Measurements from ENCODE around the gene HADHB. TPM values are rescaled to one million over a fixed set of nuclear protein-coding genes. Genes with fewer than 3 reads are reported as not detected.

The HADHB gene
- total and polyA plus RNA-seq, 10 of the 15 experiments (the other 5 are each of a cell fraction or from before 2014, with no cell fraction given), result 53.7 to 145 (median 85.5) TPM

- TF ChIP-seq POLR2A (IDR thresholded peaks at IDR 0.05; ENCODE audit: low read depth, low read length) (peak; percentile 89), EP300 (IDR thresholded peaks at IDR 0.05; ENCODE audit: borderline replicate concordance in 1 of 2, control insufficient read depth in 1 of 2, low read depth in 2 of 2, low read length in 2 of 2) (no peak), FOXM1 (IDR thresholded peaks at IDR 0.05; ENCODE audit: low read depth, low read length) (no peak), ZBTB33 (IDR thresholded peaks at IDR 0.05) (peak; percentile 96), NR2F1 (conservative IDR thresholded peaks at IDR 0.05) (peak; percentile 76), PML (IDR thresholded peaks at IDR 0.05; ENCODE audit: low read length) (no peak; the same call in 1 of the 2 replicates), EED (IDR thresholded peaks at IDR 0.05; ENCODE audit: low read depth) (peak; percentile 17), ZNF384 (IDR thresholded peaks at IDR 0.05; ENCODE audit: borderline replicate concordance, low read depth, low read length) (no peak), ATF2 (IDR thresholded peaks at IDR 0.05; ENCODE audit: low read length) (no peak), SRF (IDR thresholded peaks at IDR 0.05; ENCODE audit: low read depth in 2 of 2, low read length in 2 of 2) (0 out of 4 replicates have a peak, but pooled peaks of 1 of the 2 experiments have one; percentile 7), RAD51 (IDR thresholded peaks at IDR 0.05) (no peak), MTA2 (IDR thresholded peaks at IDR 0.05; ENCODE audit: low read depth) (peak; percentile 26; the same call in 1 of the 2 replicates), TCF7 (IDR thresholded peaks at IDR 0.05; ENCODE audit: borderline replicate concordance) (no peak), MYB (IDR thresholded peaks at IDR 0.05; ENCODE audit: borderline replicate concordance, low read depth, low read length) (peak; percentile 99), MEF2B (IDR thresholded peaks at IDR 0.05; ENCODE audit: partially characterized antibody, poor library complexity, severe bottlenecking) (peak; percentile 36), ATF3 (IDR thresholded peaks at IDR 0.05; ENCODE audit: borderline replicate concordance, extremely low read depth, low read depth, low read length) (no peak), CHD4 (IDR thresholded peaks at IDR 0.05) (no peak), BCL11A (IDR thresholded peaks at IDR 0.05; ENCODE audit: low read depth, low read length) (no peak), STAT1 (conservative IDR thresholded peaks at IDR 0.05) (peak; percentile 84; the same call in 1 of the 2 replicates), SUZ12 (IDR thresholded peaks at IDR 0.05; ENCODE audit: unreplicated experiment) (no peak), IRF5 (IDR thresholded peaks at IDR 0.05; ENCODE audit: borderline replicate concordance) (peak; percentile 99), MLLT1 (IDR thresholded peaks at IDR 0.05) (peak; percentile 73; the same call in 1 of the 2 replicates), TBL1XR1 (IDR thresholded peaks at IDR 0.05; ENCODE audit: low read depth, low read length) (no peak), ATF7 (IDR thresholded peaks at IDR 0.05; ENCODE audit: low read depth) (no peak)
These were observed at the start of gene HADHB, which contains the start of gene HADHA (continued) for GRCh38 chr2:26244309-26245230.
